Suprapubic skin (tissue), 4 donors: ENCODE results near the gene ULK4.

Source experiments
- EP300 ChIP-seq: sonication (generic); formaldehyde crosslinking; IDR thresholded peaks from one replicate; pipeline ENCODE4 v1.6.1; 2017; ENCODE audit warnings: antibody characterized with exemption
- POLR2A ChIP-seq, 2 donors: fragments of 450-650 bp; IDR thresholded peaks; one replicate each; pipeline ENCODE4 v1.6.1; 2017; ENCODE audit warnings: antibody characterized with exemption in 2 of 2, mild to moderate bottlenecking in 2 of 2, moderate library complexity in 2 of 2
- POLR2AphosphoS5 ChIP-seq, 3 donors: sonication (generic); formaldehyde crosslinking; IDR thresholded peaks; one replicate each; pipeline ENCODE4 v1.6.1; 2017; ENCODE audit warnings: antibody characterized with exemption in 3 of 3
- TF ChIP-seq, protein P1 (sequence below), 2 donors: fragments of 200-600 bp in 1 of 2; fragments of 450-650 bp in 1 of 2; sonication (generic) in 1 of 2; IDR thresholded peaks; one replicate each; pipeline ENCODE4 v1.5.1; 2016 to 2019; ENCODE audit warnings: antibody characterized with exemption in 2 of 2, mild to moderate bottlenecking in 1 of 2, moderate library complexity in 1 of 2

DNA sequence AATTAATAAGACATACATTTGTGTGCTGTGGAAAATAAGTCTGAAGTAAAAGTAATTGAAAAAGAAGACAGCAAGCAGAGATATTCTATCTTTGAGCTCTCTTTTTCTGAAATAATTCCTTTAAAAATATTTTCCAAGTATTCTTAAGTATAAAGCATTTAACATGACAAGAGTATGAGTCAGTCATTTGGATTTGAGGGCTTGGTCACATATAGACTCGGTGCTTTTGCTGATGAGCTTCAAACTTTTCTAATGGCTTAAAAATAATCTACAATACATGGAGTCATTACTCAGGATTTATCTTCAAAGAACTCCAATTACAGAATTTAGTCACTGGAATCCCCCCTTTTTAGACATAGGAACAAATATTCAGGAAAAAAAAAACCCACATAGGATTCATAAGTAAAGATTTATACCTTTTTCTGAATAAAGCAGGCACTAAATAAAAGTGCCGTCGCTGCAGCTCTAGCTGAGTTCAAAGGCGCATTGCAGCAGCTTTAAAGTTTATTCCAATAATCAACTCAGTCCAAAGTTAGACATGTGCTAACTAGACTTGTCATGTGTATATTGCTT is 615.1 kb downstream of the ULK4 start:
- TF ChIP-seq, protein P1, sequence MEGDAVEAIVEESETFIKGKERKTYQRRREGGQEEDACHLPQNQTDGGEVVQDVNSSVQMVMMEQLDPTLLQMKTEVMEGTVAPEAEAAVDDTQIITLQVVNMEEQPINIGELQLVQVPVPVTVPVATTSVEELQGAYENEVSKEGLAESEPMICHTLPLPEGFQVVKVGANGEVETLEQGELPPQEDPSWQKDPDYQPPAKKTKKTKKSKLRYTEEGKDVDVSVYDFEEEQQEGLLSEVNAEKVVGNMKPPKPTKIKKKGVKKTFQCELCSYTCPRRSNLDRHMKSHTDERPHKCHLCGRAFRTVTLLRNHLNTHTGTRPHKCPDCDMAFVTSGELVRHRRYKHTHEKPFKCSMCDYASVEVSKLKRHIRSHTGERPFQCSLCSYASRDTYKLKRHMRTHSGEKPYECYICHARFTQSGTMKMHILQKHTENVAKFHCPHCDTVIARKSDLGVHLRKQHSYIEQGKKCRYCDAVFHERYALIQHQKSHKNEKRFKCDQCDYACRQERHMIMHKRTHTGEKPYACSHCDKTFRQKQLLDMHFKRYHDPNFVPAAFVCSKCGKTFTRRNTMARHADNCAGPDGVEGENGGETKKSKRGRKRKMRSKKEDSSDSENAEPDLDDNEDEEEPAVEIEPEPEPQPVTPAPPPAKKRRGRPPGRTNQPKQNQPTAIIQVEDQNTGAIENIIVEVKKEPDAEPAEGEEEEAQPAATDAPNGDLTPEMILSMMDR (IDR thresholded peaks at IDR 0.05): no peak
- TF ChIP-seq POLR2A (IDR thresholded peaks at IDR 0.05) (no peak), POLR2AphosphoS5 (IDR thresholded peaks at IDR 0.05) (no peak), EP300 (no peak)
